NCI-H2196 (cell line): ENCODE results near the gene POPDC3.
"Not testable (repeated sequence)": the region's sequence is repeated elsewhere in the genome, so short reads cannot be mapped to it uniquely, and the experiment has no call there.

Experiments used
- DNase-seq: peaks from one replicate; lab custom pipeline; 2025; ENCODE audit not compliant: unreplicated experiment; lab: John Stamatoyannopoulos, UW

Gene POPDC3

GRCh38 chr6:105179244-105180065, at the start of gene POPDC3:
POPDC3 (minus strand) TSS chr6:105180014; CDS start chr6:105161909, 18,105 bp downstream.
- peak; percentile 34 for DNase-seq

GRCh38 chr6:105227295-105227767, 47.5 kb upstream of the POPDC3 start:
- no peak for DNase-seq

GRCh38 chr6:105226598-105227294, 46.9 kb upstream of the POPDC3 start:
- DNase-seq = no peak

- no peak for DNase-seq
Measured at GRCh38 chr6:105223242-105223641, 43.4 kb upstream of the POPDC3 start.

GRCh38 chr6:105221219-105221618, 41.4 kb upstream of the POPDC3 start:
- DNase-seq = not testable (repeated sequence)

- no peak for DNase-seq
Measured at GRCh38 chr6:105220186-105220585, 40.4 kb upstream of the POPDC3 start.

- DNase-seq = not testable (repeated sequence)
Measured at GRCh38 chr6:105219218-105219617, 39.4 kb upstream of the POPDC3 start.

GRCh38 chr6:105215506-105215905, 35.7 kb upstream of the POPDC3 start:
- no peak for DNase-seq

- DNase-seq = no peak
Measured at GRCh38 chr6:105214668-105215067, 34.9 kb upstream of the POPDC3 start.

- no peak for DNase-seq
Measured at GRCh38 chr6:105213272-105213671, 33.5 kb upstream of the POPDC3 start.

- no peak for DNase-seq
Measured at GRCh38 chr6:105212587-105212986, 32.8 kb upstream of the POPDC3 start.

- DNase-seq = no peak
Measured at GRCh38 chr6:105211831-105212230, 32.0 kb upstream of the POPDC3 start.

GRCh38 chr6:105210932-105211531, 31.2 kb upstream of the POPDC3 start:
- DNase-seq = no peak

- no peak for DNase-seq
Measured at GRCh38 chr6:105209950-105210706, 30.3 kb upstream of the POPDC3 start.

- no peak for DNase-seq
Measured at GRCh38 chr6:105207524-105208269, 27.9 kb upstream of the POPDC3 start.

- no peak for DNase-seq
Measured at GRCh38 chr6:105204768-105205167, 25.0 kb upstream of the POPDC3 start.

- DNase-seq = no peak
Measured at GRCh38 chr6:105204331-105204730, 24.5 kb upstream of the POPDC3 start.

- DNase-seq = no peak
Measured at GRCh38 chr6:105202486-105202885, 22.7 kb upstream of the POPDC3 start.

GRCh38 chr6:105200133-105200730, 20.4 kb upstream of the POPDC3 start:
- no peak for DNase-seq

GRCh38 chr6:105199711-105200110, 19.9 kb upstream of the POPDC3 start:
- peak; percentile 45 for DNase-seq
